ENCODE data around the gene FAM120C. TPM values are rescaled to one million over a fixed set of nuclear protein-coding genes. Genes with fewer than 3 reads are reported as not detected.

Gene FAM120C
- total RNA-seq, 1 donor from 2014 or later: 22.2 TPM

GRCh38 chrX:54171527-54172250 is 11.4 kb downstream of the FAM120C start:
- peak; percentile 38 for DNase-seq (ENCODE audit: low read depth)

DNA sequence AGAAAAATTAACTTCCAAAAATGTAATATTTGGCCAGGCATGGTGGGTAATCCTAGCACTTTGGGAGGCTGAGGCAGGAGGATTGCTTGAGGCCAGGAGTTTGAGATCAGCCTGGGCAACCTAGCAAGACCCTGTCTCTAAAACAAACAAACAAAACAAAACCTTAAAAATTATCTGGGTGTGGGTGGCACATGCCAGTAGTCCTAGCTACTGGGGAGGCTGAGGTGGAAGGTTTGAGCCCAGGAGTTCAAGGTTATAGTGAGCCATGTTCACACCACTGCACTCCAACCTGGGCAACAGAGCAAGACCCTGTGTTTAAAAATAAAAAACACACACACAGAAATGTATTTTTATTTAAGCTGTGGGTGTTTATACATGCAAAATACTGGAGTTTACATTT is 12.0 kb downstream of the FAM120C start:
- no peak for DNase-seq (ENCODE audit: low read depth)

DNA sequence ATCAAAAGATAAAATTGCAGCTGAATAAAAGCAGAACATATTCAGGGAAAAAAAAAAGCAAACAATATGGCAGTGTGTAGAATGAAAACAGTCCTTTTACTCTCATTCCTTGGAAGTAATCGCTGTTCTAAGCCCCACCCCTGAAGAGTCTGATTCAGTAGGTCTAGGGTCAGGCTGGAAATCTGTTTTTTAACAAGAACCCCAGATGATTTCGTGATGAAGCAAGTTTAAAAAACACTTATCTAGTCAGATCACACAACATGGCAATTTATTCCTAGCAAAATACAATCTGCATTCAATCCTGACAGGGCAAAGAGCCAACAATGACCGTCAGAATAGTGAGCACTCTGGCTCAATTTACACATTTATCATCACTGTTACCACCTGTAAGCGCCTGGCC is 16.1 kb downstream of the FAM120C start:
- no peak for DNase-seq (ENCODE audit: low read depth)

DNA sequence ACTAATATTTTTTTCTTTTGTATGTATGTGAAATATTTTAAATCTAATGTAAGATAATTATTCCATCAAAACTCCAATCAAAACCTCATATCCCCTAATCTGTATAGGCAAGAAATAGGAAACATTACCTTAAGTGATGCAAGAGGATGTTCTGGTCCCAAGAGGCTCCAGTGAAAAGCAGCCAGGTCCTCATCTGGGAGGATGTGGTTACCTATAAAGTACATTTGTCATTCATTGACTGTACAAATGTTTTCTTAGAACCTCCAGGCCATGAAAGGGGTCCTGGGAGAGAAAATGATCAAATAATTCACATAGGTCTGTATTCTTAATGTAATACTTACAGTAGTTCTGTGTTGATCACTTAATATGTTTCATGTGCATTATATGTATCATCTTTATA is 25.5 kb downstream of the FAM120C start:
- no peak for DNase-seq (ENCODE audit: low read depth)

DNA sequence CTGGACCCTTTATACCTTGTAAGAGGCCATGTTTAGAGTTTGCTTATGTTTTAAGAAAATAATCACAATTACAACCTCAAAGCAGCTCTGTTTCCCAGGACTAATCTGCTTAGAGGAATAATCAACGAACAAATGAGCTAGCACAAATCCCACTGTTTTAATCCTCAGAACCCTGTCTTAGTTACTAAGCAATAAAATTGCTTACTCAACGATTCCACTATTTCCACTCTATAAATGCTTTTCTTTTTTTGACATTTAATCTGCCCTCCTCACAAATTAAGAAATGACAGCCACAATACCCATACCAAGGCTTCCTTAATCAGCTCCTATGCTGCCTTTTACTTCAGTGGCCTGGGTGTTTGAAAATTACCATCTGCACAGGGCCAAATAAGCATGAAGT is 48.8 kb downstream of the FAM120C start:
- no peak for DNase-seq (ENCODE audit: low read depth)

- DNase-seq (ENCODE audit: low read depth): no peak
Measured at GRCh38 chrX:54116391-54116790, 66.7 kb downstream of the FAM120C start.

GRCh38 chrX:54093571-54093970 is 89.5 kb downstream of the FAM120C start:
- no peak for DNase-seq (ENCODE audit: low read depth)

DNA sequence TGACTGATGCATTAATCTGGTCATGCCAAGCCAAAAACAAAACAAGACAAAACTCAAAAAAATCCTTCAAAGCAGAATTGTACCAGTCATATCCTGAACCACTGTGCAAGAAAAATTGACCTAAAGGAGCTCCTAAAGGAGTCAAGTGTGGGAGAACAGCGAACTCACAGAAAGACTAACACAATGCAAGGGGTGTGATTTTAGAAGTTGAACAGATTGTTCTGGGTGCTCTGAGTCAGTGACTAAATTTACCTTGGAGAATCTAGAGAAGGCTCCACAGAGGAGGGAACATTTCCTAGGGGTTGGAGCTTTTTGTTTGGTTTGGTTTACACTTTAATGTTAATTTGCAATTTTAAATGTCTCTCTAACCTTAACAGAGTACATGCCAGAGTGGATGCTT is 89.9 kb downstream of the FAM120C start:
- DNase-seq (ENCODE audit: low read depth): peak; percentile 31

GRCh38 chrX:54090880-54091279 is 92.2 kb downstream of the FAM120C start:
- DNase-seq (ENCODE audit: low read depth): no peak

GRCh38 chrX:54089191-54089590 is 93.9 kb downstream of the FAM120C start:
- no peak for DNase-seq (ENCODE audit: low read depth)

DNA sequence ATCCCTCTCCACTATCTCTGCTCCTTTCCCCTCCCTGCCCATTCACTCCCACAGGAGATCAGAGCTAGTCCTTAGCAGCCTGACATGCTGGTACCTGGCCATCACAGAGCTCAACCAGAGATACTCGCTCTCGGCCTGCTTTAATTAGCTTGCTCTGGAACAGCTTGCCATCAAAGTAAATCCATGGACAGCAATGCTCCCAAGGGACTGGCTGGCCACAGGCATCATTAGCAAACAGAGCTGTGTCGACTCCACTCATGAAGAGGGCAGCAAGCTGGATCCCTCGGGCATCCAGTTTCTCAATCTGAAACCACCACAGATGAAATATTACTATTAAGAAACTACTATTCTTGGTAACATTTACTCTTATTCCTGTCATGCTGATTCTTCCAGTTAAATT is 95.4 kb downstream of the FAM120C start:
- DNase-seq (ENCODE audit: low read depth): peak; percentile 40

DNA sequence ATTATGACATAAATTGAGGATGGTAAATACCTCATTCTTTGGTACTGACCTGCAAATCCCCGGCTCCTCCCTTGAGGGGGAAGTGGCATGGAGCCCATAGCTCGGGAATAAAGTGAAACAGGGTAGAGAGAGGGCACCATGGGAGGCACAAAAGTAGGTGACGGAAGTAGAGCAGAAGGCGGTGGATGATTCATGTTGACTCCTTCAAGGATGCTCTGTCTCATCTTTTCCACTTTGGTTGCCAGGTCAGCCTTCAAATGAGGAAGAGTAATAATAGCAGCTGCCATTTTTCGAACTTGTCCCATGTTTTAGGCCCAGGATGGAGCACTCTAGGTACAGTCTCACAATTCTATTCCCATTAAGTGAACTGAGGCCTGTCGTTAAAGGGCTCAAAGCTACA is 97.4 kb downstream of the FAM120C start:
- no peak for DNase-seq (ENCODE audit: low read depth)

GRCh38 chrX:54076903-54077302 is 106.2 kb downstream of the FAM120C start:
- no peak for DNase-seq (ENCODE audit: low read depth)

- no peak for DNase-seq (ENCODE audit: low read depth)
Measured at GRCh38 chrX:54074826-54075225, 108.2 kb downstream of the FAM120C start.

DNA sequence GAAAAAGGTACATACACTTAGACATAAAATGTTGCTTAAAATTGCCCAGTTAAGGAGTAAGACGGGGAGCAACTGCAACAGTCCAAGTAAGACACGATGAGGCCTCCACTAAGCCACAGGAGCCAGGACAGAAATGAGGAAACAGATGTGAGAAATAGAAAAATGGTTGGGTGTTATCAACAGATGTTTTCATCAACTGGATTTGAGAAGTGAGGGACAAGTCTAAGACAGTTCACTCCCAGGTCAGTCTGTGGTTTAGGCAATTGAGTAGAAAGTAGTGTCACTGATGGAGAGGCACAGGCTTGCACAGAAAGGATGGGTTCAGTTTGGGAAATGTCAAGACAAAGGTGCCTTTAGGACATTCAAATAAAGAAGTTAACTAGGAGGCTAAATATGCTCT is 115.3 kb downstream of the FAM120C start:
- no peak for DNase-seq (ENCODE audit: low read depth)

GRCh38 chrX:54066841-54067240 is 116.2 kb downstream of the FAM120C start:
- peak; percentile 6 for DNase-seq (ENCODE audit: low read depth)

- DNase-seq (ENCODE audit: low read depth): no peak
Measured at GRCh38 chrX:54064564-54064963, 118.5 kb downstream of the FAM120C start.

- peak; percentile 3 for DNase-seq (ENCODE audit: low read depth)
Measured at GRCh38 chrX:54063361-54063760, 119.7 kb downstream of the FAM120C start.

DNA sequence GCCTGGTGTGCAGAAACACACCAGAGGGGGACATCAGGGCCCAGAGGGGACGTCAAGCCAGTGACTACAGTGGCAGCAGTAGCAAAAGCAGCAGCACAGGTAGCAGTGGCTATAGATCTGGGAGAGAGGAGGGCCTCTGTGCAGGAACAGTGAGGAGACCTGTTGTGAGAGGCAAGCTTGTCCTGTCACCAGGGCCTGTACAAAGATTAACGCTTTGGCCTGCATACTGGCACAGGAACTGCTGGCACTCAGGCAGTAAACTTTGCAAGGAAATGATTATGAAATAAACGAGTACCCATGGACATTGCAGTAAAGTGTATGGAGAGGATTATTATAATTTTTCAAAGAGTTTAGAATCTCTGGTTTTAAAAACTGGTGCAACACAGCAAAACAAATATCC is 133.3 kb downstream of the FAM120C start:
- DNase-seq (ENCODE audit: low read depth): no peak

- no peak for DNase-seq (ENCODE audit: low read depth)
Measured at GRCh38 chrX:54048412-54048811, 134.6 kb downstream of the FAM120C start.

- DNase-seq (ENCODE audit: low read depth): no peak
Measured at GRCh38 chrX:54045563-54046228, 137.4 kb downstream of the FAM120C start.

DNA sequence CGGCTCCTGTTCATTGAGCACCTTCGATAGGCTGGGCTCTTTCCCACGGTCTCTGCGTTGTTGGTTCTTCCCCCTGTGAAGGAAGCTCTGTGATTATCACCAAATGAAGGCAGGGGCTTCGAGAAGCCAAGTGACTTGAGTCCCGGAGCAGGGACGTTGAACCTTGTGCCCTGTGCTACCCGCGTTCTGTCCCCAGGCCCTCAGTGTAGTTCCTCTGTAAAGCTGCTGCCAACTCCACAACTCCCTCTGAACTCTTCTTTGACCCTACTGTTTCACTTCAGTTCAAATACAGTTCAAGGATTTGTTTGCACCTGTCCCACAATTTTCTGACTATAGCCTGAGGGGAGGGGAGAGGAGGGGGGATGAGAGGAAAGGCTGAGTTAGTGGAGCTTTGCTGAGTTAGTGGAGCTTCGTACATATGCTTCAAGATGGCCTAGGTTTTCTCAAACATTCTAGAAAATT is 138.1 kb downstream of the FAM120C start:
- no peak for DNase-seq (ENCODE audit: low read depth)
